GM23248 (cell line): ENCODE results near the gene SPTBN4.

Source experiments
- EZH2 ChIP-seq: fragments of 200-600 bp; sonication (generic); IDR thresholded peaks from 2 replicates; pipeline ENCODE4 v1.6.1; 2018; ENCODE audit warnings: antibody characterized with exemption, mild to moderate bottlenecking; ENCODE audit not compliant: insufficient read depth, poor library complexity, severe bottlenecking
- EZH2phosphoT487 ChIP-seq: fragments of 200-600 bp; sonication (generic); IDR thresholded peaks from 2 replicates; pipeline ENCODE4 v1.6.1; 2018; ENCODE audit warnings: antibody characterized with exemption, moderate library complexity, mild to moderate bottlenecking, low read depth; ENCODE audit not compliant: insufficient read depth

GRCh38 chr19:40585241-40585981, 118.6 kb downstream of the SPTBN4 start:
- no peak for TF ChIP-seq EZH2
- no peak for TF ChIP-seq EZH2phosphoT487
